Regular cardiac myocyte (primary cell): ENCODE data around the gene KHDC3L. TPM values are rescaled to one million over a fixed set of nuclear protein-coding genes. Genes with fewer than 3 reads are reported as not detected.

Source experiments
- total RNA-seq: library from RNA; depleted of rRNA; stranded (reverse); fragments of >200 nt; gene quantifications from 2 replicates; pipeline ENCODE4 v1.2.3, GENCODE V29; 2014

Gene KHDC3L
- total RNA-seq: not detected in 2 replicates

GRCh38 chr6:73362358-73362757 lies at the start of gene KHDC3L:
TSS of gene KHDC3L (plus strand) at chr6:73362658. CDS start at chr6:73362730, 72 bp downstream.

GRCh38 chr6:73353636-73354593 lies 8.5 kb upstream of the KHDC3L start, which contains the start of gene DPPA5:
TSS of gene DPPA5 (minus strand) at chr6:73354276. CDS start at chr6:73354225, 51 bp downstream.

GRCh38 chr6:73369563-73369962 lies 7.1 kb downstream of the KHDC3L start, which contains the start of gene OOEP:
TSS of gene OOEP (minus strand) at chr6:73369897. CDS start at chr6:73369792, 105 bp downstream.

GRCh38 chr6:73394577-73395354 lies 32.3 kb downstream of the KHDC3L start, which contains the start of gene DDX43:
TSS of gene DDX43 (plus strand) at chr6:73394828. CDS start at chr6:73394906, 78 bp downstream.

Other genes with a start within 250 kb of the KHDC3L start
- gene KHDC1L, start 137.2 kb upstream of the KHDC3L start, total RNA-seq: not detected in 2 replicates
- gene KHDC1, start 99.5 kb upstream of the KHDC3L start, total RNA-seq: 2.3 and 5.6 TPM in 2 replicates
- not detected in 2 replicates for gene DPPA5, start 8.4 kb upstream of the KHDC3L start, total RNA-seq
- not detected in 2 replicates for gene OOEP, start 7.2 kb downstream of the KHDC3L start, total RNA-seq
- gene DDX43, start 32.2 kb downstream of the KHDC3L start, total RNA-seq: 0.56 and 1.2 TPM in 2 replicates
- 7.6 and 10.2 TPM in 2 replicates for gene CGAS, start 89.6 kb downstream of the KHDC3L start, total RNA-seq
- 24.8 and 34.7 TPM in 2 replicates for gene MTO1, start 99.1 kb downstream of the KHDC3L start, total RNA-seq
- gene EEF1A1, start 158.4 kb downstream of the KHDC3L start, total RNA-seq: 20,609 and 36,365 TPM in 2 replicates